ENCODE measurements around the gene CEP41. TPM values are rescaled to one million over a fixed set of nuclear protein-coding genes. Genes with fewer than 3 reads are reported as not detected.

CEP41 gene
- total RNA-seq, 1 donor from 2014 or later = 4.7 TPM

GRCh38 chr7:130366564-130366963, 74.3 kb downstream of the CEP41 start:
- no peaks in the 10 kb centered on the region for H3K9me3 ChIP-seq
- no peak for TF ChIP-seq POLR2A (IDR thresholded peaks at IDR 0.05)
- no peak for TF ChIP-seq POLR2AphosphoS5 (IDR thresholded peaks at IDR 0.05; ENCODE audit: insufficient read depth in 1 of 2, low read depth in 1 of 2)
- TF ChIP-seq CTCF (IDR thresholded peaks at IDR 0.05) = no peak
- no peak for DNase-seq (ENCODE audit: extremely low spot score in 2 of 2)
- H3K36me3 ChIP-seq = no peaks in the 10 kb centered on the region
- H3K4me3 ChIP-seq = no peak overlapping the region
- peaks cover 29% of the 10 kb centered on the region for H3K4me1 ChIP-seq
- H3K27me3 ChIP-seq = no peaks in the 10 kb centered on the region
- no peak overlapping the region for H3K27ac ChIP-seq
- intact Hi-C loops (cut with DNase I) = no loop called here

- Histone ChIP-seq H3K27me3 (no peaks in the 10 kb centered on the region), H3K9me3 (no peaks in the 10 kb centered on the region), H3K36me3 (no peaks in the 10 kb centered on the region), H3K4me1 (peaks cover 22% of the 10 kb centered on the region), H3K27ac (no peak overlapping the region), H3K4me3 (no peak overlapping the region)
- intact Hi-C loops (cut with DNase I) = no loop called here
- no peak for TF ChIP-seq POLR2A (IDR thresholded peaks at IDR 0.05)
- TF ChIP-seq POLR2AphosphoS5 (IDR thresholded peaks at IDR 0.05; ENCODE audit: insufficient read depth in 1 of 2, low read depth in 1 of 2) = no peak
- no peak for TF ChIP-seq CTCF (IDR thresholded peaks at IDR 0.05)
- DNase-seq (ENCODE audit: extremely low spot score in 2 of 2) = no peak
Measured at GRCh38 chr7:130365511-130366441, 75.0 kb downstream of the CEP41 start.

GRCh38 chr7:130365088-130365487, 75.7 kb downstream of the CEP41 start:
- no peak overlapping the region for H3K27ac ChIP-seq
- H3K9me3 ChIP-seq = no peaks in the 10 kb centered on the region
- no peaks in the 10 kb centered on the region for H3K36me3 ChIP-seq
- DNase-seq (ENCODE audit: extremely low spot score in 2 of 2) = no peak
- no peaks in the 10 kb centered on the region for H3K27me3 ChIP-seq
- H3K4me1 ChIP-seq = peaks cover 19% of the 10 kb centered on the region
- no peak overlapping the region for H3K4me3 ChIP-seq
- intact Hi-C loops (cut with DNase I) = no loop called here
- TF ChIP-seq POLR2AphosphoS5 (IDR thresholded peaks at IDR 0.05; ENCODE audit: insufficient read depth in 1 of 2, low read depth in 1 of 2) = no peak
- TF ChIP-seq POLR2A (IDR thresholded peaks at IDR 0.05) = no peak
- TF ChIP-seq CTCF (IDR thresholded peaks at IDR 0.05) = no peak

GRCh38 chr7:130364451-130364850, 76.4 kb downstream of the CEP41 start:
- no peak overlapping the region for H3K27ac ChIP-seq
- intact Hi-C loops (cut with DNase I) = no loop called here
- DNase-seq (ENCODE audit: extremely low spot score in 2 of 2) = no peak
- no peaks in the 10 kb centered on the region for H3K27me3 ChIP-seq
- H3K36me3 ChIP-seq = no peaks in the 10 kb centered on the region
- no peaks in the 10 kb centered on the region for H3K9me3 ChIP-seq
- peaks cover 13% of the 10 kb centered on the region for H3K4me1 ChIP-seq
- TF ChIP-seq POLR2AphosphoS5 (IDR thresholded peaks at IDR 0.05; ENCODE audit: insufficient read depth in 1 of 2, low read depth in 1 of 2) (no peak), CTCF (IDR thresholded peaks at IDR 0.05) (no peak), POLR2A (IDR thresholded peaks at IDR 0.05) (no peak)
- no peak overlapping the region for H3K4me3 ChIP-seq

Measured in vagina (tissue), 2 donors.